HCT116 (cell line): ENCODE measurements around the gene LAMC2. TPM values are rescaled to one million over a fixed set of nuclear protein-coding genes. Genes with fewer than 3 reads are reported as not detected.

ENCODE experiments used
- ATAC-seq: fragments of 200-7000 bp; cut with Tn5 transposase; 2 replicates; pipeline ENCODE4 v1.9.1; 2020; ENCODE audit warnings: mild to moderate bottlenecking, moderate library complexity
- BruUV-seq: library from RNA; stranded (reverse); fragments of 400-500 nt; replicated peaks from 2 replicates; lab custom pipeline; 2021; lab: Mats Ljungman, UMichigan
- CTCF ChIA-PET: fragments of 300-600 bp; sonication (Branson Sonifier 250); formaldehyde crosslinking; loops from one replicate; lab custom pipeline; 2021; ENCODE audit warnings: antibody characterized with exemption; lab: Charles Lee
- POLR2A ChIA-PET: fragments of 300-600, 350-600 bp; sonication (Branson Sonifier 250); formaldehyde crosslinking; loops from one replicate; lab custom pipeline; 2021; ENCODE audit warnings: antibody characterized with exemption; lab: Charles Lee
- RAD21 ChIA-PET, 2 experiments: fragments of 300-600 bp; sonication (Branson Sonifier 250); formaldehyde crosslinking; loops; one replicate each; lab custom pipeline; 2023; ENCODE audit warnings: low total read pairs in 2 of 2; ENCODE audit not compliant: uncharacterized antibody in 2 of 2, unreplicated experiment in 2 of 2, low non-redundant PET in 1 of 2; lab: Charles Lee
- DNase-seq: peaks from one replicate; pipeline ENCODE4 v3.0.0-alpha.2; 2010; ENCODE audit warnings: low read depth, low spot score
- H2AFZ ChIP-seq: fragments of 200-600 bp; shearing (Covaris generic), sonication (generic); 2 replicates; pipeline ENCODE4 v1.6.1; 2017; ENCODE audit warnings: low read depth, mixed run types, mixed read lengths, antibody characterized with exemption, low read length; ENCODE audit not compliant: poor library complexity, severe bottlenecking
- H3K27ac ChIP-seq: 2 replicates; pipeline ENCODE4 v1.5.1; 2012; ENCODE audit warnings: low read depth, low read length
- H3K27me3 ChIP-seq: fragments of 200-600 bp; sonication (generic); 2 replicates; pipeline ENCODE4 v1.6.1; 2016; ENCODE audit warnings: mixed run types, low read length, mixed read lengths; ENCODE audit not compliant: insufficient read depth
- H3K36me3 ChIP-seq, 2 experiments: fragments of 200-500 bp in 1 of 2; fragments of 200-600 bp in 1 of 2; sonication (Bioruptor generic) in 1 of 2; sonication (generic) in 1 of 2; 2 replicates each; pipeline versions ENCODE4 v1.5.1 to v1.6.1; 2014 to 2016; ENCODE audit warnings: low read length in 2 of 2, inconsistent platforms in 1 of 2, mixed read lengths in 1 of 2, mixed run types in 1 of 2; ENCODE audit not compliant: insufficient read depth in 2 of 2, control insufficient read depth in 1 of 2
- H3K4me1 ChIP-seq, 2 experiments: fragments of 200-600 bp in 1 of 2; sonication (generic) in 1 of 2; 2 replicates each; pipeline versions ENCODE4 v1.5.1 to v1.6.1; 2012 to 2017; ENCODE audit warnings: low read length in 2 of 2, inconsistent platforms in 1 of 2, mild to moderate bottlenecking in 1 of 2, mixed read lengths in 1 of 2, mixed run types in 1 of 2, moderate library complexity in 1 of 2; ENCODE audit not compliant: insufficient read depth in 2 of 2, control insufficient read depth in 1 of 2
- H3K4me2 ChIP-seq: fragments of 200-600 bp; sonication (generic); 2 replicates; pipeline ENCODE4 v1.6.1; 2017; ENCODE audit warnings: mixed run types, low read length, mixed read lengths
- H3K4me3 ChIP-seq, 2 experiments: fragments of 200-600 bp in 1 of 2; sonication (generic) in 1 of 2; replicated peaks in 1 of 2; 2 replicates each; pipeline ENCODE4 v1.5.1; 2011 to 2016; ENCODE audit warnings: low read length in 2 of 2, control low read depth in 1 of 2, low read depth in 1 of 2, mild to moderate bottlenecking in 1 of 2, mixed read lengths in 1 of 2, mixed run types in 1 of 2
- H3K79me2 ChIP-seq: fragments of 200-600 bp; sonication (generic); 2 replicates; pipeline ENCODE4 v1.6.1; 2017; ENCODE audit warnings: mild to moderate bottlenecking, mixed run types, low read length, moderate library complexity, mixed read lengths; ENCODE audit not compliant: insufficient read depth
- H3K9ac ChIP-seq: fragments of 200-600 bp; sonication (generic); 2 replicates; pipeline ENCODE4 v1.6.1; 2016; ENCODE audit warnings: low read length, mixed read lengths
- H3K9me2 ChIP-seq: fragments of 200-600 bp; sonication (generic), shearing (Covaris generic); 2 replicates; pipeline ENCODE4 v1.6.1; 2017; ENCODE audit warnings: mixed run types, mild to moderate bottlenecking, moderate library complexity; ENCODE audit not compliant: insufficient read depth
- H3K9me3 ChIP-seq, 2 experiments: fragments of 200-500 bp in 1 of 2; fragments of 200-600 bp in 1 of 2; sonication (Bioruptor generic) in 1 of 2; sonication (generic) in 1 of 2; 2 replicates each; pipeline ENCODE4 v1.6.1; 2014 to 2017; ENCODE audit warnings: low read length in 2 of 2, mixed read lengths in 2 of 2, inconsistent platforms in 1 of 2, low read depth in 1 of 2, mild to moderate bottlenecking in 1 of 2, mixed run types in 1 of 2, moderate library complexity in 1 of 2; ENCODE audit not compliant: control insufficient read depth in 1 of 2, insufficient read depth in 1 of 2
- H4K20me1 ChIP-seq: fragments of 200-600 bp; sonication (generic), shearing (Covaris generic); 2 replicates; pipeline ENCODE4 v1.6.1; 2017; ENCODE audit warnings: mixed run types, mild to moderate bottlenecking, moderate library complexity; ENCODE audit not compliant: insufficient read depth
- CBX3 ChIP-seq: IDR thresholded peaks from 2 replicates; pipeline ENCODE4 v1.6.1; 2012; ENCODE audit warnings: low read depth
- CEBPB ChIP-seq: IDR thresholded peaks from 2 replicates; pipeline ENCODE4 v1.6.1; 2012; ENCODE audit warnings: low read depth
- EGR1 ChIP-seq: IDR thresholded peaks from 2 replicates; pipeline ENCODE4 v1.6.1; 2012; ENCODE audit warnings: low read depth
- ELF1 ChIP-seq: IDR thresholded peaks from 2 replicates; pipeline ENCODE4 v1.6.1; 2012; ENCODE audit warnings: low read depth, borderline replicate concordance
- EZH2 ChIP-seq: fragments of 200-600 bp; sonication (generic); IDR thresholded peaks from 2 replicates; pipeline ENCODE4 v1.6.1; 2017; ENCODE audit warnings: antibody characterized with exemption, mixed run types
- EZH2phosphoT487 ChIP-seq: fragments of 200-600 bp; IDR thresholded peaks from 2 replicates; pipeline ENCODE4 v1.6.1; 2018; ENCODE audit warnings: antibody characterized with exemption, borderline replicate concordance
- JUND ChIP-seq: IDR thresholded peaks from 2 replicates; pipeline ENCODE4 v1.6.1; 2012
- POLR2A ChIP-seq: IDR thresholded peaks from 2 replicates; pipeline ENCODE4 v1.7.0; 2011; ENCODE audit warnings: borderline replicate concordance; ENCODE audit not compliant: insufficient read depth, insufficient read length; ENCODE audit errors: extremely low read depth
- POLR2AphosphoS5 ChIP-seq: IDR thresholded peaks from 2 replicates; pipeline ENCODE4 v1.6.1; 2011; ENCODE audit warnings: mild to moderate bottlenecking, low read depth, low read length, moderate library complexity
- SIN3A ChIP-seq: IDR thresholded peaks from 2 replicates; pipeline ENCODE4 v1.6.1; 2012; ENCODE audit warnings: low read depth
- SP1 ChIP-seq: IDR thresholded peaks from 2 replicates; pipeline ENCODE4 v1.6.1; 2012; ENCODE audit warnings: low read depth
- SRF ChIP-seq: IDR thresholded peaks from 2 replicates; pipeline ENCODE4 v1.6.1; 2012; ENCODE audit warnings: low read depth
- TCF7L2 ChIP-seq: IDR thresholded peaks from 2 replicates; pipeline ENCODE4 v1.7.0; 2011; ENCODE audit warnings: borderline replicate concordance, inconsistent platforms; ENCODE audit not compliant: insufficient read depth, insufficient read length; ENCODE audit errors: extremely low read depth
- YY1 ChIP-seq: IDR thresholded peaks from 2 replicates; pipeline ENCODE4 v1.6.1; 2011; ENCODE audit warnings: low read length, low read depth, moderate library complexity, mild to moderate bottlenecking; ENCODE audit not compliant: insufficient replicate concordance; ENCODE audit errors: extremely low read depth
- intact Hi-C: fragments of 100-400 bp; cut with micrococcal nuclease; formaldehyde crosslinking; loops from 2 replicates; pipeline ENCODE4 v1.10.0; 2022
- total RNA-seq: library from RNA; stranded (reverse); gene quantifications from one replicate; pipeline ENCODE4 v1.2.1, GENCODE V29; 2021; ENCODE audit not compliant: unreplicated experiment
- TF ChIP-seq, protein P1 (sequence below): IDR thresholded peaks from 2 replicates; pipeline ENCODE4 v1.6.1; 2012
- TF ChIP-seq, protein P2 (sequence below): IDR thresholded peaks from 2 replicates; pipeline ENCODE4 v1.6.1; 2012; ENCODE audit warnings: low read depth

LAMC2 gene
- total RNA-seq, 1 experiment from 2014 or later, result 22.2 TPM

DNA sequence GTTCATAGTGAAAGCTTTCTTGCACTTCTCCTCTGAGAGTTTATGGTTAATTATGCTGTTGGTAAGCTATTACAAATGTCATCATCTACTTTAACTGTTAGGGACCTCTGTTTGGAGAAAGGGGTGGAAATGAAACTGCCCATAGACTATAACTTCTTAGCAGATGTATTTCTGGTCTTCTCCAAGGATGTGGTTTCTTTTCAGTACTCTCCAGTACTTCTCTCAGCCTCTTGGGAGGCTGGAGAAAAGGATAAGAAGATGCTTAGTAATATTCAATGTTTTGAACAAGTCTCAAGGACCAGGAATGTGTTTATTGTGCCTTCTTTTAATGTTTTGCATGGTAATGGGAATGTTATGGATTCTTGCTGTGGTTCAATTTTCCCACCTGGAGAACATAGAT lies 60.4 kb downstream of the LAMC2 start:
- ChIA-PET RAD21 (no interaction called here), POLR2A (no interaction called here), CTCF (interaction anchor here (1.5 kb wide), 1 partner anchor 35 kb away, joined by 4 read pairs; no protein-coding TSS in a partner anchor)
- DNase-seq, result no peak
- H4K20me1 ChIP-seq, result no peaks in the 10 kb centered on the region
- no peak overlapping the region for H3K4me2 ChIP-seq
- no peak overlapping the region for H3K27ac ChIP-seq
- no peaks in the 10 kb centered on the region for H3K27me3 ChIP-seq
- BruUV-seq, result no TSS peak
- no peaks in the 10 kb centered on the region for H3K36me3 ChIP-seq
- intact Hi-C loops, result no loop called here
- no peak for ATAC-seq
- H3K9me3 ChIP-seq, result no peaks in the 10 kb centered on the region
- peaks cover 0 to 3% of the 10 kb centered on the region in 2 experiments; a peak in 1 of 4 replicates for H3K4me1 ChIP-seq
- no peak overlapping the region for H3K4me3 ChIP-seq
- H3K9ac ChIP-seq, result no peak overlapping the region
- H2AFZ ChIP-seq, result no peak overlapping the region
- H3K9me2 ChIP-seq, result no peaks in the 10 kb centered on the region
- TF ChIP-seq, protein P1, sequence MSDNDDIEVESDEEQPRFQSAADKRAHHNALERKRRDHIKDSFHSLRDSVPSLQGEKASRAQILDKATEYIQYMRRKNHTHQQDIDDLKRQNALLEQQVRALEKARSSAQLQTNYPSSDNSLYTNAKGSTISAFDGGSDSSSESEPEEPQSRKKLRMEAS, result no peak
- TF ChIP-seq SP1, result no peak
- TF ChIP-seq POLR2AphosphoS5, result no peak
- TF ChIP-seq EZH2, result no peak
- no peak for TF ChIP-seq JUND
- TF ChIP-seq SRF, result no peak
- no peak for TF ChIP-seq TCF7L2
- TF ChIP-seq, all 23 proteins: peak for 0
- no peaks in the 10 kb centered on the region for H3K79me2 ChIP-seq

DNA sequence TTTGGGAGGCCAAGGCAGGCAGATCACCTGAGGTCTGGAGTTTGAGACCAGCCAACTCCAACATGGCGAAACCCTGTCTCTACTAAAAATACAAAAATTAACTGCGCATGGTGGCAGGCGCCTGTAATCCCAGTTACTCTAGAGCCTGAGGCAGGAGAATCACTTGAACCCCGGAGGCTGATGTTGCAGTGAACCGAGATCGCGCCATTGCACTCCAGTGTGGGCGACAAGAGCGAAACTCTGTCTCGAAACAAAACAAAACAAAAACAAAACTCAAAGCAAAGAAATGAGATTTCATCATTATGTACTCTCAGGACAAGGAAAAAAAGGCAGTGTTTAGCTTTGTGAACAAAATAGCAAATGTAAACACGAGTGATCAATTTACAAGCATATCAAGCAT lies 61.0 kb downstream of the LAMC2 start:
- Histone ChIP-seq H3K36me3 (no peaks in the 10 kb centered on the region), H3K79me2 (no peaks in the 10 kb centered on the region), H3K9me2 (no peaks in the 10 kb centered on the region), H3K4me2 (no peak overlapping the region), H3K27me3 (no peaks in the 10 kb centered on the region), H3K4me1 (peaks cover 0 to 3% of the 10 kb centered on the region in 2 experiments; a peak in 1 of 4 replicates), H2AFZ (no peak overlapping the region), H3K9ac (no peak overlapping the region), H4K20me1 (no peaks in the 10 kb centered on the region), H3K9me3 (no peaks in the 10 kb centered on the region), H3K27ac (no peak overlapping the region), H3K4me3 (no peak overlapping the region)
- ChIA-PET CTCF (interaction anchor here (1.2 to 1.7 kb wide), 3 partner anchors 12 to 284 kb away, joined by 3 to 4 read pairs (median 4); no protein-coding TSS in a partner anchor), RAD21 (no interaction called here), POLR2A (interaction anchor here (0.7 kb wide), 1 partner anchor 59 kb away, joined by 3 read pairs; no protein-coding TSS in a partner anchor)
- DNase-seq (no peak), ATAC-seq (no peak)
- intact Hi-C loops, result no loop called here
- BruUV-seq, result no TSS peak
- TF ChIP-seq POLR2A (no peak), YY1 (no peak), POLR2AphosphoS5 (no peak), TCF7L2 (no peak), SRF (no peak), CBX3 (no peak), ELF1 (no peak), EZH2phosphoT487 (no peak), CEBPB (no peak), SIN3A (no peak), SP1 (no peak), EGR1 (no peak)
- TF ChIP-seq, protein P2, sequence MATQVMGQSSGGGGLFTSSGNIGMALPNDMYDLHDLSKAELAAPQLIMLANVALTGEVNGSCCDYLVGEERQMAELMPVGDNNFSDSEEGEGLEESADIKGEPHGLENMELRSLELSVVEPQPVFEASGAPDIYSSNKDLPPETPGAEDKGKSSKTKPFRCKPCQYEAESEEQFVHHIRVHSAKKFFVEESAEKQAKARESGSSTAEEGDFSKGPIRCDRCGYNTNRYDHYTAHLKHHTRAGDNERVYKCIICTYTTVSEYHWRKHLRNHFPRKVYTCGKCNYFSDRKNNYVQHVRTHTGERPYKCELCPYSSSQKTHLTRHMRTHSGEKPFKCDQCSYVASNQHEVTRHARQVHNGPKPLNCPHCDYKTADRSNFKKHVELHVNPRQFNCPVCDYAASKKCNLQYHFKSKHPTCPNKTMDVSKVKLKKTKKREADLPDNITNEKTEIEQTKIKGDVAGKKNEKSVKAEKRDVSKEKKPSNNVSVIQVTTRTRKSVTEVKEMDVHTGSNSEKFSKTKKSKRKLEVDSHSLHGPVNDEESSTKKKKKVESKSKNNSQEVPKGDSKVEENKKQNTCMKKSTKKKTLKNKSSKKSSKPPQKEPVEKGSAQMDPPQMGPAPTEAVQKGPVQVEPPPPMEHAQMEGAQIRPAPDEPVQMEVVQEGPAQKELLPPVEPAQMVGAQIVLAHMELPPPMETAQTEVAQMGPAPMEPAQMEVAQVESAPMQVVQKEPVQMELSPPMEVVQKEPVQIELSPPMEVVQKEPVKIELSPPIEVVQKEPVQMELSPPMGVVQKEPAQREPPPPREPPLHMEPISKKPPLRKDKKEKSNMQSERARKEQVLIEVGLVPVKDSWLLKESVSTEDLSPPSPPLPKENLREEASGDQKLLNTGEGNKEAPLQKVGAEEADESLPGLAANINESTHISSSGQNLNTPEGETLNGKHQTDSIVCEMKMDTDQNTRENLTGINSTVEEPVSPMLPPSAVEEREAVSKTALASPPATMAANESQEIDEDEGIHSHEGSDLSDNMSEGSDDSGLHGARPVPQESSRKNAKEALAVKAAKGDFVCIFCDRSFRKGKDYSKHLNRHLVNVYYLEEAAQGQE, result no peak
